LNCaP clone FGC (cell line): ENCODE results near the gene NRP2.

Source experiments
- DNase-seq: peaks from one replicate; pipeline ENCODE4 v3.0.0-alpha.2; 2011; ENCODE audit warnings: low read depth
- H3K4me3 ChIP-seq: 2 replicates; pipeline ENCODE4 v1.5.1; 2011; ENCODE audit warnings: mild to moderate bottlenecking, low read depth, low read length, control low read depth
- CTCF ChIP-seq: IDR thresholded peaks from 2 replicates; pipeline ENCODE4 v1.5.1; 2012; ENCODE audit warnings: mild to moderate bottlenecking; ENCODE audit not compliant: control insufficient read depth, insufficient read depth; ENCODE audit errors: extremely low read depth

The NRP2 gene

GRCh38 chr2:205721057-205721449, 38.8 kb downstream of the NRP2 start:
- DNase-seq = no peak
- H3K4me3 ChIP-seq = no peak overlapping the region
- TF ChIP-seq CTCF = peak; percentile 17; the same call in 1 of the 2 replicates

DNA sequence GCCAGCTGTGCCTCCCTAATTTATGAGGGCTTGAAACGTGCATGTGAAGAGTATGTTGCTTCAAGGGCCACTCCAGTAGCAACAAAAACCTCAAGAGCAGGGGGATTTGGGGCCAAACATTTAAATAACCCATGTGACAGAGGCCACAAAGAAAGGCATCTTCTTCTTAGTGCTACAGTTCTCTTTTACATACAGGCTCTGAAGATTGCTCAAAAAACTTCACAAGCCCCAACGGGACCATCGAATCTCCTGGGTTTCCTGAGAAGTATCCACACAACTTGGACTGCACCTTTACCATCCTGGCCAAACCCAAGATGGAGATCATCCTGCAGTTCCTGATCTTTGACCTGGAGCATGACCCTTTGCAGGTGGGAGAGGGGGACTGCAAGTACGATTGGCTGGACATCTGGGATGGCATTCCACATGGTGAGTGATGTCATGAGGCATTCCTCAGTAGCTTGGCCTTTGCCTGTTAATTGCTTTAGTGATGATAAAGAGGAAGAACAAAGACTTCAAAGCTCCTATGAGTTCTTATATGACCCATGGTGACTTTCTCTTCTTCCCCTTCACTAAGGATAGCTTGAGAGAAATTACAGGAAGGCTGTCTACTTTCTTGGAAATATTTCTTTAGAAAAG, 40.1 kb downstream of the NRP2 start:
- DNase-seq = no peak
- no peak overlapping the region for H3K4me3 ChIP-seq
- no peak for TF ChIP-seq CTCF

DNA sequence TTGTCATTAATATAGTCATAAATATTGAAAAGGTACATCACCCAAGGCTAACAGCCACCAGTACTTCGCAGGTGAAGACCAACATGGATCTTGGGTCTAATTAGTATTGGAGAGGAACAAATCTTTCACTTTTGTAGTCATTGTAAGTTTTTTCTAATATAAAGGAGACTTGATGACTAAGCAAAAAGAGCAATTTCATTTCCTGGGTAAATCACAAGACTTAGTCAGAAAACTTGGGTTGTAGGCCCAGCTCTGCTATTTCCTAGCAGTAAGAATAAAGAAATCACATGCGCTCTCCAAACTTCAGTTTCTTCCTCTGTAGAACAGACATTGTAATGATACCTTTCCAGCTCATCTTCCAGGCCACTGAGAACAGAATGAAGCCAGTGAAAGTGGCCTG, 40.9 kb downstream of the NRP2 start:
- no peak overlapping the region for H3K4me3 ChIP-seq
- TF ChIP-seq CTCF = no peak
- DNase-seq = no peak

DNA sequence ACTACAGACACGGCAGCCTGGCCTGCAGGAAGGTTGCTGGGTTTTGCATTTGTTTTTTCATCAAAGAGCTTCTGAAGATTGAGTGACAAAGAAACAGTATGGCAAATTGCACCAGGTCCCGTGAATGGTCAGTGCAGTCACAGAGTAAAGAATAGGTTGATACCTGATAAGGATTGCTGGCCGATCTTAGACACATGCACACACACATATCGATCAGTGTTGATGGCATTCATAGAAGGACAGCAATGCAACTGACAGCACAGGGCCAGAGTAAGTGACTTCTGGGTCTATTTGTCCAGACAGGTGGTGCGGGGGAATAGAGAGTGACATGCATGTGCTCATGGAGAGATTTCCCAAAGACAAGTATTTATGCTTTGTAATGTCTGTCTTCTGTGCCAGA, 42.8 kb downstream of the NRP2 start:
- TF ChIP-seq CTCF = no peak
- DNase-seq = no peak
- no peak overlapping the region for H3K4me3 ChIP-seq

DNA sequence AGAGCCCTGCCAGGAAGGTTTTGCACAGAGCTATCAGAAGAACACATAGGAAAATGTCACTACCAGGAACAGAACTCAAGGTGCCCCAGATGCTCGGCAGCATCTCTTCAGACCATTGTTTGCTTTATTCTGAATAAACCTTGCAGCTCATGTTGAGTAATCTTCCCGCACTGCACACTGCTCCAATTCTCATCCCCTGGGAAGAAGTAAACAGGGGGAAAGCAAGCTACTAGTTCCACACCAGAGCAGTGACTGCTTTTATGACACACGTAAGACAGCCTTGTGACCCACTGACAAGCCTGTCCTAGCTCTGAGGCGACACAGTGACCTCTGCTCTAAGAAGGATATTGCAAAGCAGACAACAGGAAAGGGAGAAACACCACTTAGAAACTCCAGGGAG, 44.2 kb downstream of the NRP2 start:
- no peak overlapping the region for H3K4me3 ChIP-seq
- no peak for TF ChIP-seq CTCF
- no peak for DNase-seq

- TF ChIP-seq CTCF = no peak
- no peak for DNase-seq
- no peak overlapping the region for H3K4me3 ChIP-seq
These were observed 44.9 kb downstream of the NRP2 start for GRCh38 chr2:205727174-205727573.

DNA sequence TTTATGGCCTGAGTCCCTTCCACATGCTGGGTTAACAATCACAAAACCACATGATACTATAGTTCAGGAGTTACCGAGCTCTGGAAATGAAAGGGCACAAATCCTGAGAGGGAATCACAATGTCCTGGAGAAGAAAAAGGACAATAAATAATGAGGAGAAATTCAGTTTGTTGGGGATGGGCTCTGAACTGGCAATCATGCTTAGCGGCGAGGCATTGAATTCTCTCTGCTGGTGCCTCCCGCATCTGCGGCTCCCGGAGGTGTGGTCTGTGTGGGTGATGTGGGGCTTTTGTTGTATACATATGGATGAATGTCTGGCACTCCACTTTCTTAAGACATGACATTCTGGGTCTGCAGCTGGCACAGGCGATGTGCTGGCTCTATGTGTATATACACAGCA, 46.1 kb downstream of the NRP2 start:
- H3K4me3 ChIP-seq = no peak overlapping the region
- no peak for TF ChIP-seq CTCF
- DNase-seq = no peak
